Activated CD4-positive, alpha-beta T cell treated with anti-CD3 and anti-CD28 coated beads for 36 hours (primary cell): ENCODE measurements around the gene RBM48. TPM values are rescaled to one million over a fixed set of nuclear protein-coding genes. Genes with fewer than 3 reads are reported as not detected.
"Not testable (repeated sequence)": the region's sequence is repeated elsewhere in the genome, so short reads cannot be mapped to it uniquely, and the experiment has no call there.

Source experiments
- ATAC-seq: fragments of 200-7000 bp; cut with Tn5 transposase; one replicate; pipeline ENCODE4 v1.10.0; 2021; ENCODE audit warnings: mild to moderate bottlenecking, moderate library complexity
- CTCF ChIA-PET: fragments of 350-600 bp; sonication (Branson Sonifier 250); formaldehyde crosslinking; loops from one replicate; lab custom pipeline; 2021; ENCODE audit warnings: antibody characterized with exemption; lab: Charles Lee
- POLR2A ChIA-PET: fragments of 350-600 bp; sonication (Branson Sonifier 250); formaldehyde crosslinking; loops from one replicate; lab custom pipeline; 2021; ENCODE audit warnings: antibody characterized with exemption, inconsistent platforms; lab: Charles Lee
- DNase-seq: peaks from one replicate; pipeline ENCODE4 v3.0.0-alpha.2; 2020
- H3K27ac Mint-ChIP-seq: one replicate; pipeline ENCODE4 v1.8.0; 2021; ENCODE audit warnings: mixed read lengths
- H3K27me3 Mint-ChIP-seq: one replicate; pipeline ENCODE4 v1.8.0; 2021; ENCODE audit warnings: mixed read lengths
- H3K36me3 Mint-ChIP-seq: one replicate; pipeline ENCODE4 v1.8.0; 2021; ENCODE audit warnings: low read depth, mixed read lengths
- H3K4me1 Mint-ChIP-seq: one replicate; pipeline ENCODE4 v1.8.0; 2021; ENCODE audit warnings: mixed read lengths
- H3K4me3 Mint-ChIP-seq: one replicate; pipeline ENCODE4 v1.8.0; 2021; ENCODE audit warnings: mild to moderate bottlenecking, moderate library complexity, mixed read lengths
- H3K9me3 Mint-ChIP-seq: one replicate; pipeline ENCODE4 v1.8.0; 2021; ENCODE audit warnings: low read depth, mixed read lengths
- intact Hi-C, 2 experiments: fragments of 100-400 bp; cut with DNase I in 1 of 2; cut with micrococcal nuclease in 1 of 2; formaldehyde crosslinking; loops; one replicate each; pipeline versions ENCODE4 v1.14.2 to v1.15.1; 2022 to 2024; cut with DNase I, micrococcal nuclease
- total RNA-seq, 2 experiments: library from RNA; stranded (reverse); gene quantifications; one replicate each; pipeline ENCODE4 v1.2.3, GENCODE V29; 2021

Gene RBM48
- total RNA-seq, 2 experiments from 2014 or later, result 12.8 to 13.1 TPM

DNA sequence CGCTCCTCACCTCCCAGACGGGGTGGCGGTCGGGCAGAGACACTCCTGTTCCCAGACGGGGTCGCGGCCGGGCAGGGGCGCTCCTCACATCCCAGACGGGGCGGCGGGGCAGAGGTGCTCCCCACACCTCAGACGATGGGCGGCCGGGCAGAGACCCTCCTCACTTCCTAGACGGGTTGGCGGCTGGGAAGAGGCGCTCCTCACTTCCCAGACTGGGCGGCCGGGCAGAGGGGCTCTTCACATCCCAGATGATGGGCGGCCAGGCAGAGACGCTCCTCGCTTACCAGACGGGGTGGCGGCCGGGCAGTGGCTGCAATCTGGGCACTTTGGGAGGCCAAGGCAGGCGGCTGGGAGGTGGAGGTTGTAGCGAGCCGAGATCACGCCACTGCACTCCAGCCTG, 16.5 kb downstream of the RBM48 start:
- POLR2A ChIA-PET, H3K9me3 Mint-ChIP-seq, intact Hi-C loops, H3K4me3 Mint-ChIP-seq, CTCF ChIA-PET, H3K36me3 Mint-ChIP-seq, ATAC-seq, H3K27ac Mint-ChIP-seq, H3K4me1 Mint-ChIP-seq, DNase-seq, H3K27me3 Mint-ChIP-seq: not testable (repeated sequence)

DNA sequence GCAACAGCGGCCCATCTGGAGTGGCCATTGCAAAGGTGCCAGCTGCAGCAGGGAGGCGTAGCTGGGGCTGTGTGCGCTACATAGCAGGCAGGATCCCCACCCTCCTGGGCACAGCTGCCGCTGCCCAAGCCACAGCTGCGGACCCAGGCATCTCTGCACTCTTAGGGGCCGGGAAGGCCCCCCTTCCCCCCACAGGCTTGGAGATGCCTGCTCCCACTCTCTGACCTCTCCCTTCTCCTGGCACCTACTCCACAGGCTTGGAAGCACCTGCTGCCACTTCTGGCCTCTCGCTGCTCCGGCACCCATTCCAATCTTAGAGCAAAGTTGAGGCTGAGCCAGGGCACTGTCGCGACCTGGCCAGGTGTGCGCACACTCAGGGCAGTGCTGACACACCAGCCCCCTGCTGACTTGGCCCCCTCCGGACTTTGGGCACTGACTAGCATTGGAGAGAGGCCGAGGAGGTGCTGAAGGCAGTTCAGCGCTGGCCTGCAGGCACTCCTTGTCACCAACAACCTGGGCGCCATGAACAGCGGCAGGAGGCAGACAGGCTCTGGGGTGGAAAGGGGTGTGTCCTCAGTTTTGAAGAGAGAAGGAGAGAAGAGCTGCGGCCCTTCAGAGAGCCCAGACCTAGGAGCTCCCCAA, 18.4 kb downstream of the RBM48 start:
- DNase-seq (no peak), ATAC-seq (no peak)
- intact Hi-C loops, result no loop called here
- Mint-ChIP-seq H3K4me1 (no peaks in the 10 kb centered on the region), H3K27me3 (no peaks in the 10 kb centered on the region), H3K9me3 (no peaks in the 10 kb centered on the region), H3K27ac (no peak overlapping the region), H3K4me3 (no peak overlapping the region), H3K36me3 (no peaks in the 10 kb centered on the region)
- POLR2A ChIA-PET, result no interaction called here
- CTCF ChIA-PET, result no interaction called here

DNA sequence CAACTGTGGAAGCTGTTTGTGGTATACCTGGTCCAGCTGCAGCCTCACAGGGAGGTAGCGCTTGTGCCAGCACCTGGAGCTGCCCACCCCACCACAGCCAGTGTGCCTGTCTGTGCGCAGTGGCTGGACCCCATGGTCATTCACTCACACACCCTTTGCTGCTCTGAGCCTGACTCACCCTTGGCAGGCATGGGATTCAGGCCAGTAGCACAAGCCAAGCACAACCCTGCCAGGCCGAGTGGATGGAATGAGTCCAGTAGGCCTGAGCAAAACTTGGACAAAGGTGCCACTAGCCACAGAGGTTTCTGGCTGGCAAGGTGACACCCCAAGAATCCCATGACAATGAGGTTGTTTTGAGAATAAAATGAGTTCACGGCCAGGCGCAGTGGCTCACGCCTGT, 19.0 kb downstream of the RBM48 start:
- no peaks in the 10 kb centered on the region for H3K27me3 Mint-ChIP-seq
- no peak overlapping the region for H3K27ac Mint-ChIP-seq
- DNase-seq (no peak), ATAC-seq (no peak)
- no peak overlapping the region for H3K4me3 Mint-ChIP-seq
- no peaks in the 10 kb centered on the region for H3K36me3 Mint-ChIP-seq
- CTCF ChIA-PET, result no interaction called here
- POLR2A ChIA-PET, result no interaction called here
- intact Hi-C loops, result no loop called here
- no peaks in the 10 kb centered on the region for H3K4me1 Mint-ChIP-seq
- no peaks in the 10 kb centered on the region for H3K9me3 Mint-ChIP-seq

DNA sequence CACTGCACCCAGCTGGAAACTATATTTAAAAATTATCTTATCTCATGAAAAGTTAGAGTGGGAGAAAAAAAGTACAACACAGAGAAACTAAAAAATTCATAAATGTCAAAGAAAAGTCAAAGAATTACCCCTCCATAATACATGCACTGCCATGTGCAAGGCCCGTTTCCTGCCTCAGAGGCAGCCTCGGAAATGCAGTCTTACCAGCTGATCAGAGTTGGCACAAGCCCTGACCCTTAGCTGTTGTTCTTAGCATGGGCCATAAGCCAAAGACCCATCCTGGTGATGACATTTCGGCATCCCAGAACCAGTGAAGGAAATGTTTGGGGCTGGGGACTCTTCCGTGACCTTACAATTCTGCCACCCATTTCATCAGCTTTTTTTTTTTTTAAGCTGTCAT, 21.6 kb downstream of the RBM48 start:
- DNase-seq, result no peak
- no peaks in the 10 kb centered on the region for H3K36me3 Mint-ChIP-seq
- H3K9me3 Mint-ChIP-seq, result no peaks in the 10 kb centered on the region
- ChIA-PET POLR2A (interaction anchor here (0.6 kb wide), 1 partner anchor 273 kb away, joined by 3 read pairs; no protein-coding TSS in a partner anchor), CTCF (interaction anchor here (0.6 to 1.1 kb wide), 2 partner anchors 10 to 15 kb away, joined by 3 to 4 read pairs; no protein-coding TSS in a partner anchor)
- intact Hi-C loops, result no loop called here
- no peaks in the 10 kb centered on the region for H3K27me3 Mint-ChIP-seq
- H3K4me1 Mint-ChIP-seq, result no peaks in the 10 kb centered on the region
- no peak for ATAC-seq
- H3K27ac Mint-ChIP-seq, result no peak overlapping the region
- no peak overlapping the region for H3K4me3 Mint-ChIP-seq

DNA sequence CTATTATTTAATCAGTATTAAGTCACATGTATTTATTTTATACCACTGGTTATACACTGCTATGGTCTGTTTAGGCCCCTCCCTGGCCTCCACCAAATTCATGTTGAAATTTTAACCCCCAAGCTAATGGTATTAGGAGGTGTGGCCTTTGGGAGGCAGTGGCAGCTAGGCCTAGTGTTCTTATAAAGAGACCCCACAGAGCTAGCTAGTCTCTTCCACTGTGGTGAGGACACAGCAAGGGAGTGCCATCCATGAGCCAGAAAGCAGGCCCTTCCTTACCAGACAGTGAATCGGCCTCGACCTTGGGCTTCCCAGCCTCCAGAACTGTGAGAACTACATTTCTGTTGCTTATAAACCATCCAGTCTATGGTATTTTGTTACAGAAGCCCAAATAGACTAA, 28.7 kb downstream of the RBM48 start:
- POLR2A ChIA-PET, result interaction anchor here (0.6 kb wide), 2 partner anchors 9 to 32 kb away, joined by 3 read pairs; no protein-coding TSS in a partner anchor
- ATAC-seq, result no peak

DNA sequence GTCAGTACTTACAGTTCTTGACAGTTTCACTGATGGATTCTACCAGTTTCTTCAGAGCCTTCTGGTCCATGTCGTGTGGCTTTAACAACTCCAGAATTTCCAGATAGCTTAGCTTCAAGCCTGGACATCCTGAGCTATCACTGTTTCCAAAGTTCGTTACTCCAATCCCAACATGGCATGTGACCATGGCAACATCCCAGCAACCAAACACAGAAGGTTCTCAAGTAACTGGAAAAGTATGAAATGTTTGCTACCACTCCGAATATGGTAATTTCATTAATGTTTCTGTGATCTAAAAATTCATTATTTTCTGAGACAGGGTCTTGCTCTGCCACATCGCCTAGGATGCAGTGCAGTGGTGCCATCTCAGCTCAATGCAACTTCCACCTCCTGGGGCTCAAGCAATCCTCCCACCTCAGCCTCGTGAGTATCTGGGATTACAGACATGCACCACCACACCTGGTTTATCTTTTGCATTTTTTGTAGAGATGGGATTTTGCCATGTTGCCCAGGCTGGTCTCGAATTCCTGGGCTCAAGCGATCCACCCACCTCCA, 29.3 kb downstream of the RBM48 start:
- no peaks in the 10 kb centered on the region for H3K9me3 Mint-ChIP-seq
- H3K27me3 Mint-ChIP-seq, result no peaks in the 10 kb centered on the region
- ATAC-seq, result no peak
- CTCF ChIA-PET, result interaction anchor here (1.1 to 1.8 kb wide), 2 partner anchors 9 to 97 kb away, joined by 3 to 6 read pairs; no protein-coding TSS in a partner anchor
- POLR2A ChIA-PET, result interaction anchor here (0.6 kb wide), 1 partner anchor 9 kb away, joined by 3 read pairs; no protein-coding TSS in a partner anchor
- no peak for DNase-seq
- no peaks in the 10 kb centered on the region for H3K4me1 Mint-ChIP-seq
- peaks cover 8% of the 10 kb centered on the region for H3K36me3 Mint-ChIP-seq
- no peak overlapping the region for H3K27ac Mint-ChIP-seq
- intact Hi-C loops, result no loop called here
- no peak overlapping the region for H3K4me3 Mint-ChIP-seq

More for the DNA sequence above, 28.7 kb downstream of the RBM48 start:
- CTCF ChIA-PET, result interaction anchor here (1.8 kb wide), 1 partner anchor 96 kb away, joined by 6 read pairs; no protein-coding TSS in a partner anchor
- peaks cover 5% of the 10 kb centered on the region for H3K36me3 Mint-ChIP-seq
- H3K4me1 Mint-ChIP-seq, result no peaks in the 10 kb centered on the region
- H3K9me3 Mint-ChIP-seq, result no peaks in the 10 kb centered on the region
- no peaks in the 10 kb centered on the region for H3K27me3 Mint-ChIP-seq
- intact Hi-C loops, result no loop called here
- H3K4me3 Mint-ChIP-seq, result no peak overlapping the region
- DNase-seq, result no peak
- H3K27ac Mint-ChIP-seq, result no peak overlapping the region

DNA sequence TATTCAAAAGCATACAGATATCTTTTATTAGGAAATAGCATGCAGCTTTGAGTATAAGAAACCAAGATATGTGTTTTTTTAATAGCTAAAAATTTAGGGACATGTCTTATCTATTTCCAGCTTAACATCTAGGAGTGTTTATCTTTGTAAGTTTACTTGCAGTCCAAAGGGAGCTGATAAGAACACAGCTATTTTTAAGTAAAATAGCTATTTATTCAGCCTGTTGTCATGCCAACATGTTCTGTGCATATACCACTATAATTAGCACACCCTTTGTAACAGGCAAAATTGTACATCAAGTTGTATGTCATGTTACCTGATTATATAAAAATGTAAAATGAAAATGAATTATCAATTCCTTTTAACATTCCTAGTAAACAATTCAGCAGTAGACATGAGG, 32.0 kb downstream of the RBM48 start:
- CTCF ChIA-PET, result interaction anchor here (0.8 kb wide), 1 partner anchor 10 kb away, joined by 4 read pairs; no protein-coding TSS in a partner anchor
- Mint-ChIP-seq H3K36me3 (peaks cover 21% of the 10 kb centered on the region), H3K27me3 (no peaks in the 10 kb centered on the region), H3K9me3 (no peaks in the 10 kb centered on the region), H3K27ac (no peak overlapping the region), H3K4me1 (no peaks in the 10 kb centered on the region), H3K4me3 (no peak overlapping the region)
- POLR2A ChIA-PET, result no interaction called here
- no peak for ATAC-seq
- intact Hi-C loops, result no loop called here
- DNase-seq, result no peak

DNA sequence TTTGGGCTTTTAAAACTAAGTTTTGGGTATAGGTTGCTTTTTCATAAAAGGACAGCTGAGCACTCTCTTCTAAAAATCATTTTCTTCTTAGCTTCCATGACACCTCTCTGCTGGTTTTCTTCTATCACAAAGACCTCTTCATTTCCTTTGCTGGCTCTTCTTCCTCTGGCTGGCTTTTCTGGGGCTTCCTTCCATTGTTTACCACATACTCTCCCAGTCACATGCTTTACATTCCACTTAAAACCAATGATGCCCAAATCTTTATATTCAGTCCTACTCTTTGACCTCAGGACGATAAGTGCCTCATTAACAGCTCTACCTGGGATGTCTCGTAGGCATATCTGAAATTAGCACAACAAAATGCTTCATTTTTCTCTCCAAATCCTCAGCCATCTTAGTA, 34.8 kb downstream of the RBM48 start:
- Mint-ChIP-seq H3K36me3 (peaks cover 31% of the 10 kb centered on the region), H3K4me1 (no peaks in the 10 kb centered on the region), H3K27ac (peak overlapping the region; percentile 6), H3K9me3 (no peaks in the 10 kb centered on the region), H3K4me3 (no peak overlapping the region), H3K27me3 (no peaks in the 10 kb centered on the region)
- ATAC-seq, result no peak
- intact Hi-C loops, result no loop called here
- CTCF ChIA-PET, result interaction anchor here (0.8 to 2.4 kb wide), 3 partner anchors 18 to 172 kb away, joined by 3 to 7 read pairs (median 4); no protein-coding TSS in a partner anchor
- DNase-seq, result no peak
- POLR2A ChIA-PET, result interaction anchor here (0.6 to 1.1 kb wide), 2 partner anchors 9 to 26 kb away, joined by 3 to 6 read pairs; no protein-coding TSS in a partner anchor

DNA sequence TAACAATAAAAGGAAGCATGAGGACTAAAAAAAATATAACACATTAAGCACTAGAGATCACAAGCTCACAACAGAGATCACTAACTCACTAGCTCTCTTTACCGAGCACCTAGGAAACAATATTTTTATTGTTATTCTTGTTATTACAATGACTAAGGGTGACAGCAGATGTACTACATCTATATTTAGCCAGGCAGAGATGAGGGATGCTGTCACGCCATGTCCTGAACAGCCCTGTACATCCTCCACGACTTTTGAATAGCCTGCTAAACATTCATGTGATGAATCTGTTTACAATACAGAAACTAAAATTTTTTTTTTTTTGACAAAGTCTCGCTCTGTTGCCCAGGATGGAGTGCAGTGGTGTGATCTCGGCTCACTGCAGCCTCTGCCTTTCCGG, 38.9 kb downstream of the RBM48 start:
- Mint-ChIP-seq H3K27me3 (no peaks in the 10 kb centered on the region), H3K36me3 (peaks cover 31% of the 10 kb centered on the region), H3K4me1 (no peaks in the 10 kb centered on the region), H3K4me3 (no peak overlapping the region), H3K27ac (no peak overlapping the region), H3K9me3 (no peaks in the 10 kb centered on the region)
- ATAC-seq (no peak), DNase-seq (no peak)
- ChIA-PET POLR2A (no interaction called here), CTCF (no interaction called here)
- intact Hi-C loops, result no loop called here

DNA sequence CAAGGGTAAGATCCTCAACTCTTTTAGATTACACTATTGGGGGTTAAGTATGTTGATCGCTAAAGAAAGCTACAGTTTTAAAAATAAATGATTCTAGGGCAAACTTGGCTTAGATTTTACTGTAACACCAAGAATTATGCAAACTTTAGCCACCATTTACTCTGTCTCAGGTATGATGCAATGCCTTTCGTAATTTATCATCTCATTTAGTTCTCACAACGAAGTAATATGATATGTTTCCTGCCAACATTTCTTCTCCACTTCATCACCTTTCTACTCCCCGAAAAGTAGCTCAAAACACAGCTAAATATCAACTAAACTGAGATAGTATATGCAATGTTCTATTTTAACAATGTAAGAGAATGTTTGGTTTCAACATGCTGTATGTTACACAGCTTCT, 40.5 kb downstream of the RBM48 start:
- no peak overlapping the region for H3K27ac Mint-ChIP-seq
- ChIA-PET POLR2A (no interaction called here), CTCF (interaction anchor here (0.6 to 1.7 kb wide), 4 partner anchors 9 to 122 kb away, joined by 3 to 5 read pairs (median 4); partner anchors contain the start of gene GATAD1)
- H3K36me3 Mint-ChIP-seq, result peaks cover 29% of the 10 kb centered on the region
- DNase-seq, result no peak
- no peaks in the 10 kb centered on the region for H3K9me3 Mint-ChIP-seq
- intact Hi-C loops, result no loop called here
- no peaks in the 10 kb centered on the region for H3K27me3 Mint-ChIP-seq
- H3K4me1 Mint-ChIP-seq, result peaks cover under 1% of the 10 kb centered on the region
- H3K4me3 Mint-ChIP-seq, result no peak overlapping the region
- ATAC-seq, result no peak

DNA sequence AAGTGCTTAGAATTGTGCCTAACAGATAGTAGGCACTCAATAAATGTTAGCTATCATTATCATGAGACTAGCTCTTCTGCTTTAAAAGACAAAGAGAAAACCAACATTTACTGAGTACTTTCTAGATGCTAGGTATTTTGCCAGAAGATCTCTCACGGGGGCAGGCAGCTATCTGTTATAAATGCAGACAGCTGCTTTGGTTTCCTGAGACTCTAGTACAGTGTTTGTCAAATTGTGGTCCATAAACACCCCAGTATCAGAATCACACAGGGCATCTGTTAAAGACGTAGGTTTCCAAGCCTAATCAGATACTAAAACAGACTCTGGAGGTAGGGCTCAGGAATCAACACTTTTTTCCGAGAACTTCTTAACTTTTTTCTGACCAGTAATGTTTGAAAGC, 47.7 kb downstream of the RBM48 start:
- POLR2A ChIA-PET, result no interaction called here
- intact Hi-C loops, result no loop called here

More for the DNA sequence above, 47.7 kb downstream of the RBM48 start:
- CTCF ChIA-PET, result interaction anchor here (1.5 kb wide), 1 partner anchor 15 kb away, joined by 5 read pairs; no protein-coding TSS in a partner anchor
- DNase-seq (no peak), ATAC-seq (no peak)
- no peak overlapping the region for H3K4me3 Mint-ChIP-seq
- no peaks in the 10 kb centered on the region for H3K9me3 Mint-ChIP-seq
- no peaks in the 10 kb centered on the region for H3K27me3 Mint-ChIP-seq
- H3K27ac Mint-ChIP-seq, result no peak overlapping the region
- H3K36me3 Mint-ChIP-seq, result peaks cover 43% of the 10 kb centered on the region
- H3K4me1 Mint-ChIP-seq, result peaks cover 3% of the 10 kb centered on the region
